Measurements from ENCODE around the gene RDH8.

DNA sequence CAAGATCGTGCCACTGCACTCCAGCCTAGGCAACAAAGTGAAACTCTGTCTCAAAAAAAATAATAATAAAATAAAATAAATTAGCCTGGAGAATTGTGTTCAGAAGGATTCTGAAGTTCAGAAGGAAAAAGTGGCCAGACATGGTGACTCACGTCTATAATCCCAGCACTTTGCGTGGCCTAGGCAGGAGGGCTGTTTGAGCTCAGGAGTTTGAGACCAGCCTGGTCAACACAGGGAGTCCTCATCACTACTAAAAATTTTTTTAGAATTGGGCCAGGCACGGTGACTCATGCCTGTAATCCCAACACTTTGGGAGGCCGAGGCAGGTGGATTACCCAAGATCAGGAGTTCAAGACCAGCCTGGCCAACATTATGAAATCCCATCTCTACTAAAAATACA, 6.0 kb downstream of the RDH8 start:
- TF ChIP-seq CTCF (optimal IDR thresholded peaks at IDR 0.05 in 1 of 3, IDR thresholded peaks at IDR 0.05 in 1 of 3, conservative IDR thresholded peaks at IDR 0.05 in 1 of 3; ENCODE audit: extremely low read depth in 1 of 3, insufficient read depth in 2 of 3, low read length in 3 of 3) = no peak
- no peak for TF ChIP-seq EZH2 (IDR thresholded peaks at IDR 0.05; ENCODE audit: low read length)

Measured in keratinocyte (primary cell).